IPS-18a (cell line): ENCODE results near the gene LMAN1.
A peak's percentile ranks its signal among the peaks of the same experiment; 100 is the strongest.

ENCODE experiments used
- H3K27ac ChIP-seq: one replicate; pipeline ENCODE4 v1.5.1; 2013; ENCODE audit warnings: low read length
- H3K27me3 ChIP-seq: one replicate; pipeline ENCODE4 v1.6.1; 2013; ENCODE audit warnings: mild to moderate bottlenecking, low read length; ENCODE audit not compliant: control insufficient read depth, insufficient read depth
- H3K36me3 ChIP-seq: one replicate; pipeline ENCODE4 v1.6.1; 2013; ENCODE audit warnings: low read depth, low read length; ENCODE audit not compliant: control insufficient read depth
- H3K4me1 ChIP-seq: one replicate; pipeline ENCODE4 v1.6.1; 2013; ENCODE audit warnings: low read depth, low read length; ENCODE audit not compliant: control insufficient read depth
- H3K4me3 ChIP-seq: one replicate; pipeline ENCODE4 v1.5.1; 2013; ENCODE audit warnings: low read length
- H3K9ac ChIP-seq: one replicate; pipeline ENCODE4 v1.6.1; 2013; ENCODE audit warnings: mild to moderate bottlenecking, low read length, moderate library complexity
- H3K9me3 ChIP-seq: one replicate; pipeline ENCODE4 v1.6.1; 2013; ENCODE audit warnings: low read depth, low read length; ENCODE audit not compliant: control insufficient read depth

LMAN1 gene, protein sequence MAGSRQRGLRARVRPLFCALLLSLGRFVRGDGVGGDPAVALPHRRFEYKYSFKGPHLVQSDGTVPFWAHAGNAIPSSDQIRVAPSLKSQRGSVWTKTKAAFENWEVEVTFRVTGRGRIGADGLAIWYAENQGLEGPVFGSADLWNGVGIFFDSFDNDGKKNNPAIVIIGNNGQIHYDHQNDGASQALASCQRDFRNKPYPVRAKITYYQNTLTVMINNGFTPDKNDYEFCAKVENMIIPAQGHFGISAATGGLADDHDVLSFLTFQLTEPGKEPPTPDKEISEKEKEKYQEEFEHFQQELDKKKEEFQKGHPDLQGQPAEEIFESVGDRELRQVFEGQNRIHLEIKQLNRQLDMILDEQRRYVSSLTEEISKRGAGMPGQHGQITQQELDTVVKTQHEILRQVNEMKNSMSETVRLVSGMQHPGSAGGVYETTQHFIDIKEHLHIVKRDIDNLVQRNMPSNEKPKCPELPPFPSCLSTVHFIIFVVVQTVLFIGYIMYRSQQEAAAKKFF

DNA sequence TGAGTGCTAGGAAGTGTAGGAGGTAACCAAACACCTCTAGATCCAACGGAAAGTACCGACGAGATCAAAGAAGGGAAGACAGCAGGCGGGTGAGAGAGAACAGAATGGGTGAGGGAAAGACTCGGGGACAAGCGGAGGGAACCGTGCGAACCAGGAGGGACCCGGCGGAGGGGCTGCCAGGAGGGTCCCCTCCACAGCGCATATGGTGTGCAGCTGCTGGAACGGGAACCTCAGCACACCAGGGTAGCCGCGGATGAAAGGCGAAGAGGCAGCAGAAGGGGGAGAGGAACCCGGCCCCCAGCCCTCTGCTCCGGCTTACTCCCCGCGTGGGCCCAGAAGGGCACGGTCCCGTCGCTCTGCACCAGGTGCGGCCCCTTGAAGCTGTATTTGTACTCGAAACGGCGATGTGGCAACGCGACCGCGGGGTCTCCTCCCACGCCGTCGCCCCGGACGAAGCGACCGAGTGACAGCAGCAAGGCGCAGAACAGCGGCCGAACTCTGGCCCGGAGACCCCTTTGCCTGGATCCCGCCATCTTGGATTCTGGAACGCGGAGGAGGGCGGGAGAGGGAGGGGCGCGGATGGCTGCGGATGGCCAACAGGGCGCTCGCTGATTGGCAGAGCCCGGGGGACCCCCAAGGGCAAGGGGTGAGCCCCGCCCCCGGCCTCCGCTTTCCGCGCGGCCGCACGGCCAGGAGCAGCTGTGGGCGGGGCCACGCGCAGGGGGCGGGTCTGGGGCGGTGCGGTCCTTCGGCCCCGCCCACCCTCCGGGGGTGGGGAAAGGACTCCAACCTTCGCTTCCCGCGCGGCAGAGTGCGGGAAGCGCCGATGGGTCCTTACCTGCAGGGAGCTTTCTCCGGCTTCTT is at the start of gene LMAN1:
Gene LMAN1, minus strand, starts transcription at position 554 of the 864 bp plus-strand sequence. Its CDS starts 21 bp downstream, at position 533.
- peaks cover 5% of the 10 kb centered on the region for H3K4me1 ChIP-seq
- H3K9ac ChIP-seq, result peak within 1 kb of the TSS; percentile 91
- peak within 1 kb of the TSS; percentile 96 for H3K4me3 ChIP-seq
- peaks cover 25% of the 10 kb centered on the region for H3K36me3 ChIP-seq
- peaks cover 35% of the 10 kb centered on the region for H3K27me3 ChIP-seq
- H3K27ac ChIP-seq, result peak within 1 kb of the TSS; percentile 80
- no peaks in the 10 kb centered on the region for H3K9me3 ChIP-seq

DNA sequence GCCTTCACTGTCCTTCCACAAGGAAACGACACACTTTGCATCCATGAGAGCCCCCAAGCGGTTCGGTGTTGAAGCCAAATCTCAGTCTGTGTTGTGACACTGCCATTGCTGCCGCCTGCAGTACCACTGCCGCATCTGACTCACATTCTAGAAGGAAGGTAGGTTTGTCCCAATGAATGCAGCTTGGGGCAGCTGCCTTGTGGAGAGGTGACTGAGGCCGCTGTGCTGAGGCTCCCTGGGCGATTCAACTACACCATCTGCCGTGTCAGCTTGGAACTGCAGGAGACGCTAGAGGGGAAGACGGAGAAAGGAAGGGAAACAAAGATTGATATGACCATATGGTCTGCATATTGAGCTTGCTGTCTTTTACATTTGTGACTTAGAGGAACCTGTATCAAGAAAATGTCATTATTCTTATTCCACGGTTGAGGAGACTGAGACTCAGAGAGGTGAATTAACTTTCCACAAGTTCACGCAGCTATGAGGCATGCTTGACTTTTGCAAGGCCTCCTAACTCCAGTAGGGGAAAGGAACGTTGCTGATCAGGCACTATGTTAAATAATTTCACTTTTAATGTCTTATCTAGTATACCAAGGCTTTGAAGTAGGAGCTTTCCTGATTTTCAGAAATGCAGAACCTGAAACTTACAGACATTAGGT is 43.5 kb upstream of the LMAN1 start:
- Histone ChIP-seq H3K27ac (no peak overlapping the region), H3K9me3 (no peaks in the 10 kb centered on the region), H3K36me3 (no peaks in the 10 kb centered on the region), H3K4me3 (no peak overlapping the region), H3K4me1 (no peaks in the 10 kb centered on the region), H3K27me3 (no peaks in the 10 kb centered on the region), H3K9ac (no peak overlapping the region)

DNA sequence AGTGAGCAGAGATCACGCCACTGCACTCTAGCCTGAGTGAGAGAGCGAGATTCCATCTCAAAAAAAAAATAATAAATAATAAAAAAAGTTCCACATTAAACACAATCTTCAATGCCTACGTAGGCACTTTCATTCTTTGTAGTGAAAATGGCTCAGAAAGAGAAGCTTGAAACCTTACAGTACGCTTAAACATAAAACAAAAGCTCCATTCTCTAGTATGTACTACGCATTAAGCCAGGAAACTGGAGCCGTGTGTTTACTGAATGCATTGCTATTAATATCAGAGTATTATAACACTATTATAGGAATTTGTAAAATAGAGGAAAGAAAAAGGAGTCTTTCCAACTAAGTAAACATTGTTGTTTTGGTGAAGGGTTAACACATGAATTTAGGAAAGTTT is 41.3 kb upstream of the LMAN1 start:
- Histone ChIP-seq H3K36me3 (no peaks in the 10 kb centered on the region), H3K9me3 (no peaks in the 10 kb centered on the region)

DNA sequence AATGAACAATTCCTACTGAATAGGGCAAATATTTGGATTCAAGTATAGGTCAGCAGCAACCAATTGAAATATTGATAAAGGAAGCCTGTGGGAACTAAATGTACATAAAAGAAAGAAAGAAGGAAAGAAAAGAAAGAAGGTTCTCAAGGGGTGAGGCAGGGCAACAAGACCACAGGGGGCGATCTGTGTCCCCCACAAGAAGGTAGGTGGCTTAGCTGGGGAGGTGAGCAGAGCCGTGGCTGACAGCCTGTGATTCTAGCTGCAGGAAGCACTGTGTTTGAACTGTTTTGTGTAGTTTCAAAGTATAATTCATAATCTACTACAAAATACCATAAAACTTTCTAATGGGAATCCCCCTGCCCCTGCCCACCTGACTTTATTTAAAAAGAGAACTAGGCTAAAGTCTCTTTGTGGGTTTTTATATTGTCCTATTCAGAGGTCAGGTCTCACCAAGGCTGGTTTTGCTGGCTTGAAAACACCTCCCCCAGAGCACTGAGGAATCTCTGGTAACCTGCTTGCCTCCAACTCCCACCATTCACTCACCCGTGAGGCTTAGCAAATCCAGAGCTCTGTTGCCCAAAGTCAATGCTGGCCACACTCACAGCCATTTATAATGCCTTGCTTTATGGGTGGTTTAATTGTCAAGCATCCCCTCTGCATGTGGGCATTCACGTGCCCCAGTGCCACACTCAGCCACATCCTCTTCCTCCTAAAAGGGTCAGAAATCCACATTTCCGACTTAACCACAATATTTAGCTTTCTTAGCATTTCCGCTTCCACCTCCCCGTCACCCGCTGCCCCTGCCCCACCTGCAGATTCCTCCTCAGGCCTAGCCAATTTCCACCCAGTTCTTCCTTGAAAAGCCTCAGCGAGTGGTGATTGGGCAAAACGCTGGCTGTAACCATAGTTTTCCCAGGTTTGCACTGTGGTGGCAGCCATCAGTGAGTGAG is 36.4 kb upstream of the LMAN1 start:
- H3K9ac ChIP-seq, result no peak overlapping the region
- H3K4me3 ChIP-seq, result no peak overlapping the region
- peaks cover 20% of the 10 kb centered on the region for H3K27me3 ChIP-seq
- no peaks in the 10 kb centered on the region for H3K9me3 ChIP-seq
- H3K4me1 ChIP-seq, result peaks cover 5% of the 10 kb centered on the region
- H3K27ac ChIP-seq, result no peak overlapping the region
- H3K36me3 ChIP-seq, result no peaks in the 10 kb centered on the region

More for the DNA sequence above, 41.3 kb upstream of the LMAN1 start:
- Histone ChIP-seq H3K4me3 (no peak overlapping the region), H3K4me1 (no peaks in the 10 kb centered on the region), H3K27me3 (no peaks in the 10 kb centered on the region), H3K27ac (no peak overlapping the region), H3K9ac (no peak overlapping the region)

DNA sequence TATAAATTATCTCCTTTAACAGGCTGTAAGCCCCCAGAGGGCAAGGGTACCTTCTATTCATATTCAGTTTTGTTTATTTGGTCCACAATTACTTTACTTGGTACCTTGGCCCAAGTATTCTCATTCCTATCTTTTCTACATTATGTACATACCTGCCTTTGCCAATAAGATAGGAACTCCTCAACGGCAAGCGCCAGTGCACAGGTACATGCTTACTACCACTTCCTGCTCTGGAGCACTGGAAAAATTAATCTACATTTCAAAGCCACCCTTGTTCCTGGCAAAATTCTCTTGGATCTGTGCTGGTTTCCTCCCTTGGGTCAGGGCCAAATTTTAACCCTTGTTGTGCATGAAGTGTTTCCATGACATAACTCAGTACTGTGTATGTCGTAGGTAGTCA is 34.3 kb upstream of the LMAN1 start:
- Histone ChIP-seq H3K36me3 (no peaks in the 10 kb centered on the region), H3K4me3 (no peak overlapping the region), H3K27ac (no peak overlapping the region), H3K4me1 (peaks cover 5% of the 10 kb centered on the region), H3K9me3 (no peaks in the 10 kb centered on the region), H3K9ac (no peak overlapping the region), H3K27me3 (peaks cover 40% of the 10 kb centered on the region)

DNA sequence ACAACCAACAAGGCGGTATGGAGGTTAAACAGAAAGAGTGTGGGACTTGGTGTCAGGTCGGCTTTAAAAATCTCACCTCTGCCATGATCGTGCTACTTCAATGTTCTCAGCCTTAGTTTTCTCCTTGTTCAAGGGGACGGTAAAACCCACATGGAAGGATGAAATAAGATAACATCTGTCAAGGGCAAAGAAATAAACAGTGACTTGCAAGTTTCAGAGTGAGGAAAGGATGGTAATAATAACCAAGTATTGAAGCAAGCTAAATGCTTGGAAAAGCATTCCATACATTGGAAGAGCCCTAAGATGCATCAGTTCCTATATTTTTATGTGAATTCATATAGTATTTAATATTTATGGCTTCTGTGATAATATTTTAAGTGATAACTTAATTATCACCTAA is 29.8 kb upstream of the LMAN1 start:
- no peak overlapping the region for H3K9ac ChIP-seq
- H3K9me3 ChIP-seq, result no peaks in the 10 kb centered on the region
- H3K4me1 ChIP-seq, result peaks cover 19% of the 10 kb centered on the region
- H3K36me3 ChIP-seq, result no peaks in the 10 kb centered on the region
- H3K27me3 ChIP-seq, result peaks cover 85% of the 10 kb centered on the region
- H3K4me3 ChIP-seq, result no peak overlapping the region
- no peak overlapping the region for H3K27ac ChIP-seq

DNA sequence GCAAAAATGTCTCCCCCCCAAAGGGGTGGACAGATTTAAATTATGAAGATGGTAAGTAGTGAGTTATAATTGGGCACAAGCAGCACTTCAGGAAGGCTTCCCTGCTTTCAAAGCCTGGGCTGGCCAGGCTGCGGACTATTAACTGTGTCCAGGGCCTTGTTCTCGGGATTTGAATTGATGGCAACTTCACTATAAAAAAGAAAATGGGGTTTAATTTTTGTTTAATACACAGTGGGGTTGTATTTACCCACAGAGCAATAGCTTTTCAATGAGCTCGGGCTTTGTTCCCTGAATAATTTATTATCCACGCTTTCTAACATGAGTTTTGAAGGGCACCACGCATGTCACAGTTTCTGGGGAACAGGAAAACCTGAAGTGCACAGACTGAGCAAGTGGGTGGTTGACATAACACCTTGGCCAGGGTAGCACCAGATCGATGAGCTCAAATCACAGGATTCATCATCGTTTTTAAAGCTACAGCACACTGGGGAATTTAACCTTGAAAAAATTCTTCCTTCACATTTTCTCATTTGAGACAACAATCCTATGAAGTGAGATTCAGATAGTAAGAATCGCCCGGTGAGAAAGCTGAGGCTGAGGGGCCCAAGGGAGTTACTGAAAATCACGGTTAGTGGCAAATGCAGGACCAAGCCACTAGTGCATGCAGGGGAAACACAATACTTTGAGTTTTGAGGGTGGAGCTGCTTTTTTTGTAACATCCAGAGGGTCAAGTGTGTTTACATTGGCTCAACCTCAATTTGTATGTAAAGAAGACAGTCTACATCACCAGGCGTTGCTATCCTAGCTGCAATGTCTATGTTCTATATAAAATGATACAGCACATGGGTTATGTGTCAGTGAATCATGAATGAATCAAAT is 28.9 kb upstream of the LMAN1 start:
- Histone ChIP-seq H3K27me3 (peaks cover 86% of the 10 kb centered on the region), H3K4me1 (peaks cover 19% of the 10 kb centered on the region), H3K36me3 (no peaks in the 10 kb centered on the region), H3K4me3 (no peak overlapping the region), H3K9ac (no peak overlapping the region), H3K27ac (no peak overlapping the region), H3K9me3 (no peaks in the 10 kb centered on the region)

DNA sequence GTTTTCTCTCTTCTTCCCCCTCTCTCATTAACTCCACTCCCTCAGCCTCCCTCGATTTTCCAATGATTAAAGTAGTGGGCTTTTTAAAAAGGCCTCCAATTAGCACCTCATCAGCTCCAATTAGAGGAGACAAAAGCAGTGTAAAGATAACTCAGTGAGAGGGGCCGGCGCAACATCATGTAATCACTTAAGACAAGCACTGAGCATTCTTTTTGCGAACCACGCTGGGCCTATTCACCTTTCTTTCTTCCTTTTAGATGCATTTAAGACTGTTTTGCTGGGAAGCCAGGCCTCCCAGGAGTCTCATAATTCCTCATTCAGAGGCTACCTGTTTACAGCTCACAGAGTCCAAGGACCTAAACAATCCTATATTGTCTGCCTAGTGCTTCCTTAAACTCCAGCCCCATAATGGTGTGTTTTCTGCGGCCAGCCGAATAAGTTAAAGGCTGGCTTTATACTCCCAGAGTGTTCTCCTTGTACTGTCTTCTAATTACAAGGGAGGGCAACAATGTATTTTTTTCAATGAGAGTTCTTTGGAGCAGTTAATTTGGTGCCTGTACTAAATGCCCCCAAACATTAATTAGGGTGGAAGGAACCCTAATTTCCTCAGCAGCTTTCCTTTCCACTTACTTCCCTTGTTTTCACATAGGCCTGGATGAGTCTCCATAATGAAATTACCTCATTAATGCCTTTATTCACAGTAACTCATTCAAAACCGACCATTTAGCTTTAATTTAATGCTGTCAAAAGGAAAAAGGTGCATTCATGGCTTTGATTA is 28.0 kb upstream of the LMAN1 start:
- Histone ChIP-seq H3K4me3 (no peak overlapping the region), H3K36me3 (no peaks in the 10 kb centered on the region), H3K4me1 (peaks cover 19% of the 10 kb centered on the region), H3K9me3 (no peaks in the 10 kb centered on the region), H3K27me3 (peaks cover 91% of the 10 kb centered on the region), H3K27ac (no peak overlapping the region), H3K9ac (no peak overlapping the region)

DNA sequence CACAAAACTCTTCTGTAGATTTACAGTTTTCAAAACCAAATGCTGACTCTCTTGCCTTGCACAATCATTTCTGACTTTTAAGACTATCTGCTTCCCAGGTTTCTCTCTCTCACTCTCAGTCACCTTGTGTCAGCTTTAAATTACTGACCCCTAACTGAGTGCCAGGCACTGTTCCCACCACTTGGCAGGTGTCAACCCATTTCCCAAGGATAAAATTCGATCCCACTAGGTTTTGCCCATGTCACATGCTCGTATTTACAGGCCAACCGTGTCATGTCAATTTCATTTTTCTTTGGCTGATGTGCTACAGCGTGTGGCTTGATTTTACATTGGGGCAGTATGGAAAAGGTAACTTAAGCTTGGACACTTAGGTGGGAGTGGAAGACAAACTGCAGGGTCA is 26.1 kb upstream of the LMAN1 start:
- Histone ChIP-seq H3K36me3 (no peaks in the 10 kb centered on the region), H3K27me3 (peaks cover 90% of the 10 kb centered on the region), H3K4me1 (peaks cover 19% of the 10 kb centered on the region), H3K9ac (no peak overlapping the region), H3K27ac (no peak overlapping the region), H3K4me3 (no peak overlapping the region), H3K9me3 (no peaks in the 10 kb centered on the region)
